GM19324 (cell line): ENCODE data around the gene KDR.

Experiments used
- ATAC-seq: cut with Tn5 transposase; IDR thresholded peaks from one replicate; pipeline ENCODE4 v1.9.1; 2021; ENCODE audit warnings: mild to moderate bottlenecking, moderate library complexity; ENCODE audit not compliant: unreplicated experiment, low FRiP score

The KDR gene

DNA sequence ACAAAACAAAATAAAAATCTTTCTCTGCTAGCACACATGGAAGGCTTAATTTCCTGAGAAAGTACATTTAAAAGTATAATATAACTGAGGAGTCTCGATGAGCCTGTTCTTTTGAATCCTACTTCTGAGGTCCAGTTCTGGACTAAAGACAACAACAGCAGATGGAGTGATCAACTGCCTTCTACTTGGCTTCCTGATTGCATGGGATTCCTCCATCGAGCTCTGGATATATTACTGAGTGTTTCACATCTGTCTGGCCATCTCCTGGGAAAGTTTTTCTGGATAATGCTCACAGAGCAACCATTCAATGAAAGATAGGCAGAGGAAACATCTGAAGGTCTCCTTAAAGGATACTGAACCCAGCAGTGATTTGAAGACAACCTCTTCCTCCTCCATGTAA is 42.6 kb downstream of the KDR start:
- ATAC-seq, result no peak

DNA sequence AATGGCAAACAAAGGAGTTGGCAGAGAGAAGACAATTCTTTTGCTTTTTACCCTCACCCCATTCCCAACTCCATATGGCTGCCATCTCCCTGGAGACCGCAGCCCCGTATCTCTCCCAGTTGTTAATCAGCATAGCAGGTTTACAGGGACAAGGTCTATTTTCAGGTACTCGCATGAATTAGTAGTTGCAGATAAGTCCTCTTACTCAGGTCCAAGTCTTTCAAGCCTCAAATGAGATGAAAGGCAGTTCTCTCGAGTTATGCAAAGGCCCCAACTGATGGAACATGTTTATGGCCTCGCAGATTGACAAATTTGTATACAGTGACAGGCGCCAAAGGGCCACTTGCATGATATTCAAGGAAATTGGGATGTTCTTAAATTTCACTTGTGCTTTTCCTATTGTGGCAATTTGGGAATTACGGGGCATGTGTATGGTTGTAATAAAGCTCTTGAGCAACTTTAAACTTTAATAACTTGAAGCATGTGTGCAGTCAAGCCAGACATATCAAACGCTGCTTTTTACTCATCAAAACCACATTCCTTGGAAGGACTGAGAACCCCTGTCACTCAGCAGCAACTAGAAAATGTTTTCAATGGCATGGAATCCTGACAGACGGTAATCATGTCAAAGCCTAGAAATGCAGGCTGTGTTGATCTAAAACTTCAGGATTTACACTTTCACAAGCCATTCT is 45.1 kb downstream of the KDR start:
- no peak for ATAC-seq

GRCh38 chr4:55079451-55080173 is 45.8 kb downstream of the KDR start:
- no peak for ATAC-seq

GRCh38 chr4:55078987-55079386 is 46.4 kb downstream of the KDR start:
- no peak for ATAC-seq

DNA sequence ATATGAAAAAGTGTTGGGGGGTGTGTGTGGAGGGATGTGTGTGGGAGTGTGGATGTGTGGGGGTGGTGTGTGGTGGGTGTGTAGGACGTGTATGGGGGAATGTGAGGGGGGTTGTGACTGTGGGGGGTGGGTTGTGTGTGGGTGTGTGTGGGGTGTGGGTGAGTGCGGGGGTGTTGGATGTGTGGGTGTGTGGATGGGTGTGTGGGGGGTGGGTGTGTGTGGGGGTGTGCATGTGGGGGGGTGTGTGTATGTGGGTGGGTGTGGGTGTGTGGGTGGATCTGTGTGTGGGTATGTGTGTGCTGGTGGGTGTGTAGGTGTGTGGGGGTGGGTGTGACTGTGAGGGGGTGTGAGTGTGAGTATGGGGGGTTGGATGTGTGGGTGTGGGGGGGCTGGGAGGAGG is 47.8 kb downstream of the KDR start:
- no peak for ATAC-seq

- no peak for ATAC-seq
Measured at GRCh38 chr4:55075823-55076716, 49.3 kb downstream of the KDR start.

DNA sequence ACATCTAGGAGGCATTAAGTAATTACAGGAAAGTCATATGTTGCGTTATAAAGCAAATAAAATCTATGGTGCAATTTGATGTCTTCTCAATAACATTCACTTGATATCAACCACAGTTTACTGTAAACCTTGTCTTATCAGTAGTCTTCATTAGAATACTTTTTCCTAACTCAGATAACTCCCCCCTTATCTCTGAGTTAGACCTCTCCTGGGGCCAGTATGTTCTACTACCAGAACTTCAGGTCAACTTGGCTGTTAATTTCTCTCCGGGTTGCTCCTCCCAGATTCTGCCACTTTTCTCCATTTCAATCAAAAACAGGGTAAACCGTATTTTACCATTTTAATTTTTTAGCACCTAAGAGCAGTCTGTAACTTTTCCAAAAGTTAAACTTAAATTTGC is 50.0 kb downstream of the KDR start:
- ATAC-seq, result no peak

DNA sequence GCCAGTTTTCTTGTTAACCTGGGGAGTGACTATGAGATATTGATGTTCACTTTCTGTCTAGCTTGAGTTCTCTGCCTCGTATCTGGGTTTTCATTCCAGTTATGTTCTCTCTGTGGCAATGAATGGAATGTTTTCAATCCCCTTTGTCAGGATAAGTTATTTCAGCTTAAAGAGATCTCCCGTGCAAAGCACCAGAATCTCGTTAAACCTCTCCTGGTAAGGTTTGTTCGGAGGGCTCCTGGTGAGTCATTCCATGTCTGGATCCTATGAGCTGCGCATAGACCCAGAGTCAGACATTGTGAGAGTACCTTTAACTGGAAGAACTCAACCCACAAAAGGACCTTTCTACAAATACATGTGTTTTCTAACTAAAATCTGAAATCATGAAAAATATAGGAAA is 51.0 kb downstream of the KDR start:
- ATAC-seq, result no peak

- no peak for ATAC-seq
Measured at GRCh38 chr4:55071951-55072350, 53.4 kb downstream of the KDR start.

DNA sequence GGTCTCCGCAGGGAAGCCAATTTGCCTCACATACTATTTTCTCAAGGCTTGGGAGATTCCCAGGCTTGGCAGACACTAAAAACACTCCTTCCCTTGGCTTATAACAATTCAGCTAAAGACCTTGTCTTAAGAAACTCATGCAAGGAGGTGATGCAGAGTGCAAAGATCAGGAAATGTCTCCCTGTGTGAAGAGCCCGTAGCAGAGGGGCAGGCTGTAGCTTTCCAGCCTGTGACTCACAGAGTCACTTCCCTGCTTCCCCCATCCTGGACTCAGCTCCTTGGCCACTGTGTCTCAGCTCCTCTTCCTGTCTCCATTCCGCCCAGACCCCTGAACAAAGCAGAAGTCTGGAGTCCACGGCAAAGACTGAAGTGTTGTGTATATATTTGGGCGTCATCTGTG is 56.1 kb downstream of the KDR start:
- no peak for ATAC-seq

- no peak for ATAC-seq
Measured at GRCh38 chr4:55068522-55068921, 56.9 kb downstream of the KDR start.

DNA sequence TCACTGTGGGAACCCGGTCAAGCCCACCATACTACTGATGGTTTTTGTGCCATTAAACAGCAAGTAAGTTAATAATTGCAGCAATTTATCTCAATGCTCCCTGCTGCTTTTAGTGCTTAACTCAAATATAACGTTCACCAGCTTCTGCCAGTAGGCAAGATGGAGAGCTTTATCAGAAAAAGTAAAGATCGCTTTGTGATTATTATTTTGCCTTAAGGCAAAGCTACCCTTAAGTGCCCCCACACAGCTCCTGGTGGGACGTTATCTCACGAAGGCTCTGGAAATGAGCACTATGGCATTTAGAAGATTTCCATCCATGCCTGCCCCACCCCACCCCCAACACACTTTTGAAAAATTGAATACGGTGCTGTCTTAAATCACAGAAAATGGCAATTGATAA is 59.4 kb downstream of the KDR start:
- no peak for ATAC-seq

- no peak for ATAC-seq
Measured at GRCh38 chr4:55055529-55055928, 69.9 kb downstream of the KDR start.

DNA sequence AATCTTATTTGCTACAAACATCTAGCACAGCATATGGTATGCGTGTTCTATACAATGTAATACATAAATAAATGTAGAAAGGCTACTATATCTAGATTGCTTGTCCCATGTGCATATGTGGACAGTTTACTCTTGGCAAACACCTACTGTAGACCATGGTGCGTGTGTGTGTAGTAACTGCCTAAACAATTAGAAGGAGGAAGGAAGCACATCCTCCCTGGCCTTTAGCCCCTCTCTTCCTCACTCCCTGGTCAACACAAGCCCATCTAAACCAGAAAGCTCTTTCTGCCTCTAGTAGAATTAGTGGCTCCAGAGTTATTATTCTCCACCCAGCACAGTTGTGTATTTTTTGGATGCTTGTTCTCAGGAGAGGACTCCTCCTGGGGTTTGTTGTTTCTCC is 73.9 kb downstream of the KDR start:
- no peak for ATAC-seq

GRCh38 chr4:55050418-55050950 is 74.9 kb downstream of the KDR start:
- ATAC-seq, result no peak

DNA sequence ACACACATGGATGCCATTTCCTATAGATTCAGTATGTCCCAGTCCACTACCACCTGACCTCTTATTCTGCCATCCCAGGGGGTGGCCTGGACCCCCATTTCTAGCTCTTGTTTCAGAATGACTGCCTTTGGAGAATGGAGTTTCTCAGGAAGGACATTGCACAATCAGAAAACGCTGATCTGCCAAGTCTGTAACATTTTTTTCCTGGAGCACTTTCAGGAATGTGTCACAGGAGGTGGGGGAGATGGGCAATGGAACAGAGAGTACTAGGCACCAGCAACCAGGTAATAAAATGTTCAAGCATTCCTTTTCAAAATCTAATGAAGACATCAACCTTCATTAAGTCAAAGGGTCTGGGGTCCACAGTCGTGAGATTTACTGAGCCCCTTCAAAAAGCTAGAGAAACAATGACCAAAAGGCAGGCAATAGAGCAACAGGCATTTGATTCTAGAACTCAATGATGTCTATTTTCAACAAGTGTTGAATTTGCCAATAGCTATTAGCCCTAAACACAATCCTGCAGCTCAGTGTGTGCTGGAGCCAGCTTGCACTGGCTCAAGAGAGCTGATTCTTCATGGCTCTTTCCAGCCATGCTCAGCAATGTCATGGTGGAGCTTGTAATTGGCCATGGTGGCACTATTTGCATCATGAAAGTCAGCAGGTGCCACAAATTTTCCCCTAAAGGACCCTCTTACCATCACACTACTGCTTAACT is 87.1 kb downstream of the KDR start:
- no peak for ATAC-seq

DNA sequence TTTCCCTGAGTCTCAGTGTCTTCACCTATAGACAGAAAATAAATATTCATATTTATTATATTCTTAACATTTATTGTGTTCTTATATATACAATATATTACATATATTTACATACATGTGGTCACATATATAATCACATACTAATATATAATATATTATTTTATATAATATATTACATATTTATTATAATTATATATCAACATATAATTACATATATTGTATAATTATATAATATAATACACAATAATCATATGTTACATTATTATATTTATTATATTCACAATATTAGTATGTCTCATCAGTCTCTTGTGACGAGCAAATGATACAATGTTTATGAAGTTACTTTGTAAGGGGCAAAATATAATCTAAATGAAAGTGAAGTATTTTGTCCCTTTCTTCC is 87.7 kb downstream of the KDR start:
- no peak for ATAC-seq

- ATAC-seq, result no peak
Measured at GRCh38 chr4:55036405-55036804, 89.0 kb downstream of the KDR start.

DNA sequence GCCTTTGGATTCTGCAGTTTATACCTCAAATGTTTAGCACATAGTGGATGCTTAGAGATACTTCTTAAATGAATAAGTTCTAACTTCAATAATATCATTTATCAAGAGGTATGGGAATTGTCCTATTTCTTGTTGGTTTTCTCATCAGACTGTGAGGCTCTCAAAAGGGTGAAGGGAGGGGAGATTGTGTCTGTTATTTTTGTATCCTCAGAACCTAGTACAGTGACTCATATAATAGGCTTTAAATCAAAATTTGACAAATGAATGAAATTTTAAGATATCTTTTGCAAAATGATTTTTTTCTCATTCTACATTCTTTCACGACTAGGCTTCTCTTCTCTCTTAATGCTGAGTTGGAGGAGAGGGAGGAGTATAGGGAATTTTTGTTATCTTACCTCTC is 89.5 kb downstream of the KDR start:
- no peak for ATAC-seq

GRCh38 chr4:55033296-55033695 is 92.1 kb downstream of the KDR start:
- no peak for ATAC-seq
